D341Med (cell line): Measurements from ENCODE around the gene ZBTB32.

ENCODE experiments used
- DNase-seq: peaks from one replicate; pipeline ENCODE4 v3.0.0; 2012; ENCODE audit warnings: low spot score

Gene ZBTB32

GRCh38 chr19:35695895-35696422 lies 8.4 kb upstream of the ZBTB32 start:
- DNase-seq: no peak

GRCh38 chr19:35696835-35697234 lies 7.5 kb upstream of the ZBTB32 start:
- DNase-seq: no peak

DNA sequence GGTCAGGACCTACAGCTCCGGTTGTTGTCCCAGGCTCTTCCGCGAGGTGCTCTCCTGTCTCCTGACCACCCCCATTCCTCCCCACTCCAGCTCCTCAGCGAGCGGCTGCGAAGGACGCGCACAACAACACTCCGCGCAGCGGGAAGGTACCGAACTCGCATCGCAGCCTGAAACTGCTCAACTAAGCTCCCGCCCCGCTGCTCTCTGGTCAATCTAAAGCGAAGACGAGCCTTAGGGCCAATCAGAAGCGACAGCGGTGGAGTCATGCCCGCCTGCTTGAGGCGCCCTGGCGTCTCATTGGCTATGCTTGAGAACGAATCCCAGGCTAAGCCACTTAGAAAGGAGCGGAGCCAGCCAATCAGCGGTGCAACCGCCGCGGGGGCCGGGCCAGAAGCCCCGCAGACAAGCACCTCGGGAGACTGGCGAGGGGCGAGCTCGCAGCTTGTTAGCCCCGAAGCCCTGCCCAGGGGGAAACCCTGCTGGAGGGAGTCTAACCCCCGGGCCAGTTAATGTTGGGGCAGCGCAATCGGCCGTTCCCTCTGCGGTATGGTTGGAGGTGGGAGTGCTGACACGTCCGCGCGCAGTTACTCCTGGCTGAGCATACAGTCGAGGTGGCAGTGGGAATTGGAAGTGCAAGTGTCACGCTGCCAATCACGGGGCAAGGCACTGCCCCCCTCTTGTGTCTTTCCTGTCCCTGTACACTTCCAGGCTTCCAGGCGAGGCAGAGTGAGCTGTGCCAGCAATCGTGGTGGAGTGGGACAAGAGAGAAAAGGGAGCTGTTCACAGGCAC lies 1.9 kb upstream of the ZBTB32 start:
- DNase-seq: peak; percentile 98

GRCh38 chr19:35703343-35703742 lies 1.0 kb upstream of the ZBTB32 start:
- no peak for DNase-seq

- no peak for DNase-seq
Measured at GRCh38 chr19:35708391-35708790, 4.0 kb downstream of the ZBTB32 start.

GRCh38 chr19:35710784-35711723 lies 6.7 kb downstream of the ZBTB32 start:
- DNase-seq: no peak

DNA sequence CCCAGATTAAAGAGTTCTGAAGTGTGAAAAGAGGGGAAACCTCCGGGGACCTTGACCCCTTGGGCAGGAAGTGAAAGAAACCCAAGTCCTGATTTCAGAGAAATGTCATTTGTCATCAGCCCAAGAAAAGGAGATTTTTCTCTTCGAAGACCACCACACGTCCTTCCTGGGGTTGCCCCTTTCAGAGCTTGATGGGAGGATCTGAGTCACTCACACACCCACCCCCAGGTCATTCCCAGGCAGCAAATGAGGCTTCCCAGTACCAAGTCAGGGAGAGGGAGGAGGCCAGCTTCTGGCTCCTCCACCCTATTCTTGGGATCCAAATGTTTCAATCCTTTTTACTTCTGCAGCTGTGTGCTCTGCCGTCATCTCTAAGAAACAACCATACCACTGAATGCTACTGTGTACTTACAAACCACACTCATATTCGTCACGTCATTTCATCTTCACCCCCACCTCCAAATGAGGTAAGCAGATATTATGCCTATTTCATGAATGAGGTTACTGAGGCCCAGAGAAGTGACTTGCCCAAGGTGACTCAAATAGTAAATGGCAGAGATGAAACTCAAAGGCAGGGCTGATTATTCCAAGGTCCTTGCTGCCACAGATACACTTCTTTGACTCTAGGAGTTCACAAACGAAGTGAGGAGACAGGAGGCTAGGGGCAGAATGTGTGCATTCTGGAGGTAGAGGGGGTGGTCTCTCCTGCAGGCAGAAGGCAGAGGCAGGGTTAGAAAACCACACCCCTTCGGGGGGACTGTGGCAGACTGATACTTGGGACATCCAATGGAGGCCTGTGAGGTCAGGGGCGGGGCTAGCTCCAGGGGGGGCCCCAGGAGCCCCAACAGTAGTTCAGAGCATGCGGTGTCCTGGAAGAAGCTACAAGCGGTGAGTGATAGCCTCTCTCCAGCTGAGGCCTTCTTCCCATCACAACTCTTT lies 8.5 kb downstream of the ZBTB32 start:
- DNase-seq: no peak

DNA sequence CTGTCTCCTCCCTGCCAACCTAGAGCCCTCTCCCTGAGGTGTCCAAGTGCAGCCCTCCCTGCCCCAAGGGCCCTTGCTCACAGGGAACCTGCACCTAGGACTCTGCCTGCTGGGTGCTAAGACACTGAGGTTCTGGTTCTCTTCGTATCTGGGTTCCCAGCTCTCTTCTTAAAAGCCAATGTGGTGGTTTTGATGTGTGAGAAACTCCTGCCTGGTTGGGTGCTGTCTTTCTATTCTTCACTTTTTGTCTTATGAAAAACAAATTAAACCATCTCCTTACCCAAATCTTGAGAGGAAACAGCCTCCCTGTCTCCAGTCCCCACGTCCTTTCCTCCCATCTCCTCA lies 9.1 kb downstream of the ZBTB32 start:
- no peak for DNase-seq

GRCh38 chr19:35713904-35714495 lies 9.6 kb downstream of the ZBTB32 start:
- DNase-seq: no peak

- DNase-seq: no peak
Measured at GRCh38 chr19:35714601-35715354, 10.4 kb downstream of the ZBTB32 start.

- no peak for DNase-seq
Measured at GRCh38 chr19:35715355-35715809, 11.0 kb downstream of the ZBTB32 start.

DNA sequence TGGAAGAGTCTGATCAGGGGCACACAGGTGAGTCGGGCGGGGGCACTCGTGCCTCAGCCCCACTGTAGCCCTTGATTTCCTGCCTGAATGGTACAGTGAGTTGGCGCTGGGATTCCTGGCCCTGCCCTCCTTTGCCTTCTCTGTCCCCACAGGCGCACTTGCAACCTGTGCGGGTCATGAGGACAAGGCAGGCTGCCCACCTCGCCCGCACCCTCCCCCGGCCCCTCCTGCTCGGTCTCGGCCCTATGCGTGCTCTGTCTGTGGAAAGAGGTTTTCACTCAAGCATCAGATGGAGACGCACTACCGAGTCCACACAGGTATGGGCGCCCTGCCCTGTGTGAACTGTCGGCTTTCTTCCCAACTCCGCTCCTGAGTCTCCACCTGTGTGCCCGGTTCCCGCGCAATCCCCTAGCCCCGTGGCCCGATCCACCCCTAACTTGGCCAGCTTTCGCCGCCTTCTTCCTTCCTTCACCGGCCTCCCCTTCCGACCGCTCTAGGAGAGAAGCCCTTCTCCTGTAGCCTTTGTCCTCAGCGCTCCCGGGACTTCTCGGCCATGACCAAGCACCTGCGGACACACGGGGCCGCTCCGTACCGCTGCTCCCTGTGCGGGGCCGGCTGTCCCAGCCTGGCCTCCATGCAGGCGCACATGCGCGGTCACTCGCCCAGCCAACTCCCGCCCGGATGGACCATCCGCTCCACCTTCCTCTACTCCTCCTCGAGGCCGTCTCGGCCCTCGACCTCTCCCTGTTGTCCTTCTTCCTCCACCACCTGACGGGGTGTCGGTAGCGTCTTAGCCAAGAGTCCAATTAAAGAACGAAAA lies 11.8 kb downstream of the ZBTB32 start:
- DNase-seq: no peak

DNA sequence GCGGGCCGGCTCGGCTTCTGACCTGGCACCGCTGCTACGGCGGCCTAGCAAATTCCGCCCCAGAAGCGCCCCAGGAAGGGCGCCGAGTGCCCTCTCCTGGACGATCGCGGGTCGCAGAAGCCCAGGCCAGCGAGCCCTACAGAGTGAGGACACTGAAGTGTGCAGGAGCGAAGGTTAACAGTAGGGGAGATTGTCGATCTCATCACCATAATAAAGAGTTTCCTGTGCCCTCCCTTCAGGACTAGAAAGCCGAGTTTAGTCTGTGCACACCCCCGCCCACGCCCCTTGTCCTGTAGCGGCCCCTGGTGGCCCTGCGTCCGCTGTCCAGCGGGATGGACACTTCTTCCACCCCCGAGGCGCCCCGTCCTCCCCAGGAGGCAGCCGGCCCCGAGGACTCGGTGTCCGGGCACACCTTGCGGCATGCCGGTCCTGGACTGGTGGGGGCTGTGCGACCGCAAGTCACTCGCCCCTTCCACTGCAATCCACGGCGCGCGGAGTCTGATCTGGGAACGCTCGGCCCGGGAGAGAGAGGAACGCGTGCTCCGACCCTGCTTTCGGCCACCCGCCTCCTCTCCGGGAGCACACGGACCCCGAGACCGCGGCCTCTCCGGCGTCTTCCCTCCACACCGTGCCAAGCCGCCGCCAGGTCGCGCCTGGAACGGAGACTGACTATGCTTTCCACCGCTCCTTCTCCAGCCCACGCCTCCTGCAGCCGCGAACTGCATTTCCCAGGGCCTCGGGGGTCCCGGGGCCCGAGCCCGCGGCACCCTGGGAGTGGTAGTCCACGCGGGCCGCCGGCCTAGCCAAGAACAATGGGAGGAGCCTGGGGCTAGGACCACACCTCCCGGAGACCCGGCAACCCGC lies 12.7 kb downstream of the ZBTB32 start:
- DNase-seq: peak; percentile 85

- peak; percentile 99 for DNase-seq
Measured at GRCh38 chr19:35717665-35718344, 13.4 kb downstream of the ZBTB32 start, which contains the start of gene KMT2B. TSS of gene KMT2B (plus strand) at chr19:35718003. CDS start at chr19:35718019, 16 bp downstream.

GRCh38 chr19:35718345-35719041 lies 14.1 kb downstream of the ZBTB32 start:
- DNase-seq: peak; percentile 64

- DNase-seq: no peak
Measured at GRCh38 chr19:35719402-35720162, 15.2 kb downstream of the ZBTB32 start.

DNA sequence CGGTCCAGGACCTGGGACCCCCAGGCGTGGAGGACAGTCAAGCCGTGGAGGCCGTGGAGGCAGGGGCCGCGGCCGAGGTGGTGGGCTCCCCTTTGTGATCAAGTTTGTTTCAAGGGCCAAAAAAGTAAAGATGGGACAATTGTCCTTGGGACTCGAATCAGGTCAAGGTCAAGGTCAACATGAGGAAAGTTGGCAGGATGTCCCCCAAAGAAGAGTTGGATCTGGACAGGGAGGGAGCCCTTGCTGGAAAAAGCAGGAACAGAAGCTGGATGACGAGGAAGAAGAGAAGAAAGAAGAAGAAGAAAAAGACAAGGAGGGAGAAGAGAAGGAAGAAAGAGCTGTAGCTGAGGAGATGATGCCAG lies 15.8 kb downstream of the ZBTB32 start:
- no peak for DNase-seq
